K562 (cell line): ENCODE results near the gene HSDL2. TPM values are rescaled to one million over a fixed set of nuclear protein-coding genes. Genes with fewer than 3 reads are reported as not detected.
A peak's percentile ranks its signal among the peaks of the same experiment; 100 is the strongest.

ENCODE experiments used
- BCL6 ChIP-seq: fragments of 250-450 bp; sonication (Bioruptor Pico); IDR thresholded peaks from 2 replicates; pipeline ENCODE4 v1.4.0; 2020
- ESRRB ChIP-seq: fragments of 250-450 bp; sonication (Bioruptor Pico); IDR thresholded peaks from 2 replicates; pipeline ENCODE4 v1.5.0; 2020; ENCODE audit warnings: mild to moderate bottlenecking, moderate library complexity, borderline replicate concordance
- HDAC8 ChIP-seq: fragments of 450-650 bp; IDR thresholded peaks from 2 replicates; pipeline ENCODE4 v1.6.1; 2016; ENCODE audit warnings: mild to moderate bottlenecking, missing genetic modification characterization, moderate library complexity, missing compliant biosample characterization
- MYC ChIP-seq, 2 experiments: fragments of 250-450 bp in 1 of 2; sonication (Bioruptor Pico) in 1 of 2; IDR thresholded peaks; 2 replicates each; pipeline versions ENCODE4 v1.5.1 to v1.6.1; 2012 to 2021; ENCODE audit warnings: low read depth in 2 of 2, borderline replicate concordance in 1 of 2, improper control_type of control experiment in 1 of 2, low read length in 1 of 2, mild to moderate bottlenecking in 1 of 2, moderate library complexity in 1 of 2
- NR3C1 ChIP-seq: sonication (generic); formaldehyde crosslinking; IDR thresholded peaks from 2 replicates; pipeline ENCODE4 v1.8.1; 2022; ENCODE audit warnings: missing genetic modification reagents
- POU5F1 ChIP-seq: fragments of 150-350 bp; IDR thresholded peaks from 2 replicates; pipeline ENCODE4 v1.6.1; 2014; ENCODE audit warnings: borderline replicate concordance, low read length, low read depth, mild to moderate bottlenecking; ENCODE audit not compliant: partially characterized antibody
- RBFOX2 ChIP-seq: fragments of 200-400 bp; formaldehyde crosslinking; IDR thresholded peaks from 2 replicates; pipeline ENCODE4 v1.6.1; 2017; ENCODE audit warnings: low read depth, mild to moderate bottlenecking, low read length, moderate library complexity
- RBM15 ChIP-seq: fragments of 200-400 bp; formaldehyde crosslinking; IDR thresholded peaks from 2 replicates; pipeline ENCODE4 v1.6.1; 2018; ENCODE audit warnings: mild to moderate bottlenecking, low read length, moderate library complexity; ENCODE audit not compliant: insufficient read depth
- RREB1 ChIP-seq: fragments of 250-450 bp; sonication (Bioruptor Pico); IDR thresholded peaks from 2 replicates; pipeline ENCODE4 v1.4.0; 2020
- TEAD4 ChIP-seq, 2 experiments: sonication (generic) in 1 of 2; formaldehyde crosslinking in 1 of 2; IDR thresholded peaks; 2 replicates each; pipeline versions ENCODE4 v1.6.1 to v1.8.0; 2012 to 2022; ENCODE audit warnings: borderline replicate concordance in 1 of 2, inconsistent platforms in 1 of 2, low read length in 1 of 2, mild to moderate bottlenecking in 1 of 2, missing genetic modification reagents in 1 of 2
- ZNF76 ChIP-seq: fragments of 250-450 bp; sonication (Bioruptor Pico); IDR thresholded peaks from 2 replicates; pipeline ENCODE4 v1.4.0; 2020; ENCODE audit warnings: mild to moderate bottlenecking, moderate library complexity, borderline replicate concordance
- polyA plus RNA-seq, 8 experiments: library from polyadenylated mRNA; depleted of rRNA in 4 of 8; stranded (reverse) in 5 of 8; unstranded in 3 of 8; fragments of >200 nt; fragmentation: Nextera tagmentation in 2 of 8; fragmentation: Illumina TruSeq in 1 of 8; extraction: Ambion mirVana in 2 of 8; extraction: Trizol in 1 of 8; gene quantifications; 2 replicates each; pipeline versions ENCODE4 v1.2.1 to v1.2.3, GENCODE V29; 2011 to 2014; ENCODE audit warnings: inconsistent platforms in 1 of 8, missing spikeins in 1 of 8
- total RNA-seq, 7 experiments: library from RNA; depleted of rRNA in 6 of 7; stranded (reverse); fragments of >200 nt in 6 of 7; fragmentation: Illumina TruSeq in 2 of 7; extraction: Trizol in 2 of 7; gene quantifications; 2 replicates each; pipeline versions ENCODE4 v1.2.1 to v1.2.3, GENCODE V29; 2011 to 2021; ENCODE audit warnings: low replicate concordance in 1 of 7

HSDL2 gene
- total and polyA plus RNA-seq, 9 of the 15 experiments (the other 6 are each of a cell fraction or from before 2014, with no cell fraction given), result 22.8 to 74.1 (median 35.6) TPM

GRCh38 chr9:112486221-112487007 is 106.5 kb downstream of the HSDL2 start, which contains the start of gene KIAA1958 (continued):
- TF ChIP-seq MYC (IDR thresholded peaks at IDR 0.05; ENCODE audit: low read depth, low read length) (peak; percentile 93), MYC (CRISPR knock-in tag; IDR thresholded peaks at IDR 0.05; ENCODE audit: borderline replicate concordance, low read depth) (peak; percentile 89), ESRRB (CRISPR knock-in tag) (no peak), NR3C1 (CRISPR knock-in tag) (peak; percentile 97), BCL6 (no peak), ZNF76 (no peak), RREB1 (CRISPR knock-in tag) (peak; percentile 92), RBM15 (no peak), RBFOX2 (peak; percentile 96), HDAC8 (tag) (peak; percentile 71; the same call in 1 of the 2 replicates), TEAD4 (IDR thresholded peaks at IDR 0.05; ENCODE audit: low read length) (peak; percentile 61), TEAD4 (CRISPR knock-in tag; IDR thresholded peaks at IDR 0.05; ENCODE audit: borderline replicate concordance) (peak; percentile 98), POU5F1 (no peak)
